Suppressor macrophage treated with lipopolysaccharide for 4 hours (primary cell): Measurements from ENCODE around the gene KLHL29.
A peak's percentile ranks its signal among the peaks of the same experiment; 100 is the strongest.

Experiments used
- DNase-seq: peaks from one replicate; pipeline ENCODE4 v3.0.0-alpha.2; 2020

Gene KLHL29

DNA sequence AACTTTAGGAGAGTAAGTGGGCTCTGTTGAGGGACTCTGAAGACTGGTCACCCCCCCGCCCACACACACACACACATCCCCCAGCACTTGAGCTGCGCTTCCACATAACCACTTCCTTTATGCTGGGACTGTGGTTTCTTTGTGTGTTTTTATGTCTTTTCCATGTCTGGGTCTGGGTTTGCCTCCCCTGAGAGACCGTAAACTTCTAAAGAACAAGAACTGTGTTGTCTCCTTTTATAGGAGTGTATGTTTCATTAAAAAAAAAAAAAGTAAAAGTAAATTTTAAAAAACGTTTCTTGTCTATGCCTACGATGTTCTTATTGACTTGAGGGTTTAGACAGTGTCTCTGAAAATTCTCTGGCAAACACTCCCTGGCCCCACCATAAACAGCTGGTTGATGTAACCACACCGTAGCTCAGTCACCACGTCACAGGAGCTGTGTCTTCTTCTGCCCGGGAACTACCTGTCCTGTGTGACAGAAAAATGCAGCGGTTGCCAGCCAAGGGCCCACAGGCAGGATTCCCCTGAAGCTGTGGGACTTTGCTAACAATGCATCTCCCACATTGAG lies 68.0 kb downstream of the KLHL29 start:
- DNase-seq = peak; percentile 45

DNA sequence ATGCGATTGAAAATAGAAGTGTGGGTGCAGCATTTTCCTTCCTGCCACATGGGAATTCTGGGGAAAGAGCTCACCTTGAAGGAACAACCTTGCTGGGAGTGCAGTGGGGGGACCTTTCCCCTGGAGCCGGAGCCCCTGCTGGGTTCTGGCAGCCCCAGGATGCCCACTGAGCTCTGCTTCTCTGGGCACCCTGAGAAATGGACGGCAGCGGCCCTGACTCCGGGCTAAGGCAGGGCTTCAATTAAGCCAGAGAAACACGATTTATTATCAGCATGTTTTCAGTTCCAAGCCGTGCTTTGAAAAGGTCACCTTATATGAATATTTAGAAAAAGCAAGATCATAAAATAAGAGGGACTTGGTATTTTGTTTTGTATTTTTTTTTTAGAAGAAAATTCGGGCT lies 68.5 kb downstream of the KLHL29 start:
- DNase-seq = no peak

DNA sequence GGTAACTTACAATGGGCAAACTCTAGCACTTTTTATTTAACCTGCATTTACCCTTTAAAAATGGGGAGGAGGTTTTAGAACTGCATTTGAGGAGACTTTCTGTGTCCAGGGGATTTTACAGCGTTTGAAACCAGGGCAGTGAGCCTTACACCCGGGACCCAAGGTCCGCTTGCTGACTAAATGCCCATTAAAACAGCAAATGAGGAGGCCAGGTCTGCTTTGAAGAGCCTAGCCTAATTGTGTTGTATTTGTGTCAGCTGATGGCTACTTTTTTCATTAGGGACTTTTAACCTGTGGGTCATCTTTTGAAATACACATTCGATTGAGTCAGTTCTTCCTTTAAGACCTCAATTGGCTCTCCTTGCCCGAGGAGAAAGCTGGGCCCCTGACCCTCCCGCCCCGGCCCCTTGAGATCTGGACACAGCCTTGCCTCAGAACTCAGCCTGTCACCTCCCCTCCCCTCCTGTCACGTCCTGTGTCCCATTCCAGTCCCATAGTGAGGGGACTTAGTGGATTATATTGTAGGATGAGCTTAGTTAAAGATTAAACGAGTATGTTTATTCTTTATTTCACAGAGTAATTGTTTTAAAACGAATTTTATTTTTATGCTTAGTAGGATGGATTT lies 69.0 kb downstream of the KLHL29 start:
- DNase-seq = no peak

DNA sequence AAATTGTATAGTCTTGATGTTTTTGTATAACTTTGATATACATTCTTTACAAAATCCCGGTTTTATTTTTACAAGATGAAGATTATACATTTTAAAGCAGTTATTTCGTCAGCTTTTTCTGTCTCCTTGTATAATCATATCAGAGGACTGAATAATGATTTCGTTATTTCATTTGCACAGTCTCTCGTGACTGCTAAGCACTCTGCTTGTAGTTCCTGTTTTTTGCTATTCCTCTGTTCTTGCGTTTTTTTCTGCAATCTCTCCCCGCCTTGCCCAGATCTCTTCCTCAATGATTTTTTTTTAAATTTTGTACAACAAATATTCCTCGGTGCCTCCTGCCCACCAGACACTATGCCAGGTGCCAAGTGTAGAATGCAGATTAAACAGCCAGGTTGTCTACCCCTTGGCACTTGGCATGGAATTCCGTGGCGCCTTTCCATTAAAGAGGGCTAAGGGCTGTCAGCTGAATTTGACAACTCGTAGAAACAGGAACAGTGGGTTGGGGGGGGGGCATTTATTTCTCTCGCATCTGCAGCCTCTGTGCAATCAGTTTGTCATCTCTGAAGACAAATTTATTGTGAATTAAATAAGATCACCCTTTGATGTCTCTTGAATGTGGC lies 69.6 kb downstream of the KLHL29 start:
- peak; percentile 57 for DNase-seq

DNA sequence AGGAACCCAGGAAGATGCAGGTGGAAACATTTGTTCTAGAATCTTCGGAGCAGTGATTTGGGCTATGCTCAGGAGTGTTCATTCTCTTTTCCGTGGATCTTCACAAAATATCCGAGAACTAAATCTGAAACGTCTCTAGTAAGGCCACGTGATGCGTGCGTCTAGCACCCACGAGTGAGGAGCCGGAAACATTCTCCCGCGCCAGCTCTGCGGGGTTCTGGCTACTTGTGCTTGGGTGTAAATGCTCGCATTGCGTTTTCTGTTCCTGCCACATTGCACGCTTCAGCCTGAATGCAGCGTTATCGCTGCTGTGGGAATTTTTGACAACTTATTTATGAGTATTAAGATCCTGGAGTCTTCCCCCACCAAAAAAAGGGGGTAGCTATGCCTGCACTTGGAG lies 71.4 kb downstream of the KLHL29 start:
- DNase-seq = no peak

DNA sequence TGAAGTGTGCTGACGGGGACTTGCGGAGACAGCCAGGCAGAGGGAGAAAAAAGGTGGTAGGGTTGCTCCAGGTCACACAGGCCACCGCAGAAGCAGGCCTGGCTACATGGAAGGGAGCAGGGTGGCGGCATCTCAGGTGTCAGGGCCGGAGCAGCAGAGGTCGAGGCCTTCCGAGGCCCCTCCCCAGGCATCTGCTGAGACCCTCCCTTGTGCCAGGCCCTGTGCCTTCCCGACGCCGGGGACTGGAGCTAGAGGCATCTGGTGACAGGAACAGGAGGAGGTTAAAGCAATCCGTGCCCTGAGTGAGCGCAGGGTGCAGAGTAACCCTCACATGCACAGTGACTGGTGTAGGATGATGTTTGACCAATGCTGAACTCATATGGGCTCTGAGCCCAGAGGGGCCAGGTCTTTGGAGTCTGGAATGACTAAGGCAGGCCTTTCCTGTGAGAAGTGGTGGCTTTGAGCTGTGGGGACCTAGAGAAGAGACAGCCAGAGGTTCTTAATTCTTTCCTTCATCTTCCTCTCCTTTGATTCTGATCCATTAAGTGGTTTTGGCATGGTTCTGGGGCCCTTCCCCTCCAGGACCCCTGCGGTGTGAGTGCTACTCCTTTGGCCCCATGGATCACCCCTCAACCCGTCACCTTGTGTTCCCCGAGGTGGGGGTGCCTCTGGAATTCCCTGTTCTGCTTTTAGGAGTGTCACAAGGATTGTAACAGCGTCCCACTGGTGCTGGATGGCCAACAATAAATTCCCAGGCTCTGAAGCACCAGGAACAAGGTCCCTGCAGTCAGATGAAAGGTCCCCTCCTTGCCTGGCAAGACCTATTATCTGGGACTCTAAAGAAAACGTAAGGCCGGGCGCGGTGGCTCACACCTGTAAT lies 72.1 kb downstream of the KLHL29 start:
- DNase-seq = no peak

DNA sequence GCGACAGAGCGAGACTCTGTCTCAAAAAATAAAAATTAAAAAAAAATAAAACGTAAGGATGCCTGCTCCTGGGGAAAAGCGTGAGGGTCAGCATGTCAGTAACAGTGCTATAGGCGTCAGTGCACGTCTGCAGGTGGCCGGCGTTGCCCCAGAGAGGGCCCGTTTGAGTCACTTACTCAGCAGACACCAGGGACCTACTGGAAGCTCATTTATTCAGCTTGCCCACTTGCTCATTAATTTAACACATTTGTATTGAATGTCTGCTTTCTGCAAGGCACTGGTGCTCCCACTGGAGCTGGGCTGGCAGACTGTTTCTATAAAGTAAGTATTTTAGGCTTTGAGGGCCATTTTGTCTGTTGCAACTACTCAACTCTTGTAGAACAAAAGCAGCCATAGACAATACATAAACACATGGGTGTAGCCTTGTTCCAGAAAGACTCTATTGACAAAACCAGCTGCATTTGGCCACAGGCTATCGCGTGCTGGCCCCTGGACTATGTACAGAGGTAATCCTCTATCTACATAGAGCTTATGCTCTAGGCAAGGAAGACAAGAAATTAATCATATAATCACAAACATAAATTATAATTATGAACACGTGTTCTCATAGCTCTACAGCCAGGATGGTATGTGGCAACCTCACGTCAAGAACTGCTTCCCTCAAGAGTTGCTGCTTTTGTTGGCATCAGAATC lies 73.2 kb downstream of the KLHL29 start:
- DNase-seq = no peak

DNA sequence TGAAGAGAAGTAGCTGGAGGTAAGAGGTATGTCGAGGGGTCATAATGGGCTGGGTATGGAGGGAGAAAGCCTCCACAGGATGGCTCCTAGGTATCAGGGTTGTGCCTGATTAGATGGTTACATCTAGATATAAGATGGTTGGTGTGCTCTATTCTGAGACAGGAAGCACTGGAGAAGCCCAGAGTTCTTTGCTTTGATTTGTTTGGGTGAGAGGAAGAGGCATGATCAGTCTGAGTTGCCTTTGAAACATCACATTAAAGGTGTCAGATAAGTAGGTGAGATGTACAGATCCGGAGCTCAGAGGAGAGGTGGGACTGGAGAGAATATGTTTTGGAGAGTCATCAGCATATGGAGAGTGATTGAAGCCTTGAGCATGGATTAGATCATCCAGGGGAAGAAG lies 74.1 kb downstream of the KLHL29 start:
- no peak for DNase-seq

DNA sequence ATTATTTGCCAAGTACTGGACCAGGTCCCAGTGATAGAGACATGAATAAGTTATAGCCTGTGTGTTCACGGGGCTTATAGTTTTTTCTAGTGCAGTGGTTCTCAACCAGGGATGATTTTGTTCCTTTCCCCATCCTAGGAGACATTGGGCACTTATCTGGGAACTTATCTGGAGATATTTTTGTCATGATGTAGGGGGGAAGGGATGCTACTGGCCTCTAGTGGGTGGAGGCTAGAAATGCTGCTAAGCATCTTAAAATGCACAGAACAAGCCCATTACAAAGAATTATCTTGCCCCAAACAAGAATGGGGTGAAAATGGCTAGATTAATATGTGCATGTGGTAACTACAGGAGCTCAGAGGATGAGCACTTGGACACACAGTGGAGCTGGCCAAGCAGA lies 75.2 kb downstream of the KLHL29 start:
- peak; percentile 30 for DNase-seq

DNA sequence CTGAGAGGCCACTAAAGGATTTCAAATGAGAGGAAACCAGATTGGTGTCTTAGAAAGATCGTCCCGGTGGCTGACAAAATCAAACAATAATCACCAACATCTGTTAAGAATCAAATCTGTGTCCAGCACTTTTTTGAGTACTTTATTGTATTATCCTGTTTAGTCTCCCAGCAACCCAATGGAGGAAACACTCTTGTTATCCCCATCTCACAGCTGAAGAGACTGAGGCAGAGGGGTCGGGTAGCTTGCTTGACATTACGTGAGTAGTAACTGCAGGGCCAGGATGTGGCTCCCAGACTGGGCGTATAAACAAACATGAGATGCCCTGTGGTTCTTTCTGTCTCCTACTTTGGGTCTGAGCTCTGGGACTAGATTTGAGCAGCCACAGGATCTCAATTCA lies 76.0 kb downstream of the KLHL29 start:
- DNase-seq = no peak

DNA sequence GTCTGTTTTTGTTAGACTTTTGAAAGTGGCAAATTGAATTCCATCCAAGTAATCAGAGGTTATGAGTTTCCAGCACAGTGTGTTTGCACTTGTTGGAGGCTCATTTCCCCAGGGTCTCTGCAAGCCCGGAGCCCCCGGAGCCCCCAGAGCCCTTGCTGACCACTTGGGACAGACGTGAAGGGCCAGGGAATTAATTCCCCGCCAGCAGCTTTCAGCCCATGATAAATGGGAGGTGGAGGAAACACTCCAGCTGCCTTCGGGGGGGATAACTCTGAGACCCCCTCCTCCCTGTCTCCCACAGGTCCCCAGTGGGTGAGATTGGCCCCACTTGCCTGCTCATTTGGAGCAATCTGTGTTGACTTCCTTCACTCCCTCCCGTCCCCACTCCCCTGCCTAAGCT lies 79.2 kb downstream of the KLHL29 start:
- DNase-seq = no peak

DNA sequence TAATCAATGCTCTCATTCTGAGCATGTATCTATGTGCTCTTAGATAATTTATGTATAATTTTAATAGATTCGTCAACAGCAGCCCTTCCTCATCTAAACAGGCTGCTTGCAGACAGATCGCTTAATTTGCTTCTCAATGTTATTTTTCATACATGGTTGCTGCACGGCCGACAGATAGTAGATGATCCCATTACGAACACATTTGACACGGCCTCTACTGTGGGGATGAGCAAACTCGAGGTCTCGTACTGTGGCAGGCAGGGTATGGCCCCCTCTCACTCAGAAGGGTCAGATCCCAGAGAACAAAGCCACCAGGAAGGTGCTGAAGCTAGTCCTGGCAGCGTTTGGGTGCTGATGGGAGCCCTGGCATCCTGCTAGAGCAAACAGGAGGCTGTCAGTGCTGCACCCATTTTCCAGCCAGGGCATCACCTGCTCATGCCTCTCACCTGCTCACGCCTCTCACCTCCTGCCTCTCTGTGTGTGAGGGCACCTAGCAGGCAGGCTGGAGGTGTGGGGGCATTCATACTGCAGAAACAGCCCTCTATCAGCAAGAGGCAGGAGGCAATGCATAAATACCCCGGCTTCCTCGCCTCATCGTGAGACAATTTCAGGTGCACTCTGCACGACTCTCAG lies 80.0 kb downstream of the KLHL29 start:
- no peak for DNase-seq

DNA sequence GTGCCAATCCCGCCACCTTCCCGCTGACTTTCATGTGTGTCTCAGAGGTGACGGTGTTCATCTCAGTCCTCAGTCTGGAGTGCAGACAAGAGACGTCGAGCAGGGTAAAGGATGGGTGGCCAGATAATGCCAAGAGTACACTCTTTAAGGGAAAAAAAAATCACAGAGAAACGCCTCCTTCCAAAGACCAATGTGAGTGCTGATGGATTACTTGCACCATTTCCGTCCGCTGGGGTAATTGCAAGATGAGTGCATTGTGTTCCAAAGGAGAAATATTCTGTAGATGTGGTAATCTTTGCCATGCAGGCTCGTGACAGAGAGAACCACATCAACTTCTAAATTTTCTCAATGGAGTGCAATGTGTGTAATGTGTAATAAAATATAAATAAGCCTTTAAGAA lies 81.0 kb downstream of the KLHL29 start:
- DNase-seq = no peak

DNA sequence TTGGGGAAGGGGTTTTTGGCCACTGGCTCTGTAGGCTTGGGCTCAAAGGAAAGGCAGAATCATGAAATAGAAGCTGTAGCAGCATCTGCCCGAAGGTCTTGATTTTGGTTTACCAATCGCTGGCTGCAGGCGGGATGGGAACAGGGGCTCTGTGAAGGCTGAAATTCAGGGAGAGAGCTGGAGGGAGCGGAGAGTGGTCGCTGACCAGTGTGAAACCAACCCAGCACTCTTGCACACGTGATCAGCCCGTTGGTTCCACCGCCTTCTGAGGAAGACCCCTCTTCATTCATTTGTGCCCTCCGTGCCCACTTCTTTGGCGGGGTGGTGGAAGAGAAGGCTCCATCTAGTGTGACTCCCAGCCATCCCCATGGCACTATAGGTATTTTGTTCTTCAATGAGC lies 82.6 kb downstream of the KLHL29 start:
- no peak for DNase-seq

DNA sequence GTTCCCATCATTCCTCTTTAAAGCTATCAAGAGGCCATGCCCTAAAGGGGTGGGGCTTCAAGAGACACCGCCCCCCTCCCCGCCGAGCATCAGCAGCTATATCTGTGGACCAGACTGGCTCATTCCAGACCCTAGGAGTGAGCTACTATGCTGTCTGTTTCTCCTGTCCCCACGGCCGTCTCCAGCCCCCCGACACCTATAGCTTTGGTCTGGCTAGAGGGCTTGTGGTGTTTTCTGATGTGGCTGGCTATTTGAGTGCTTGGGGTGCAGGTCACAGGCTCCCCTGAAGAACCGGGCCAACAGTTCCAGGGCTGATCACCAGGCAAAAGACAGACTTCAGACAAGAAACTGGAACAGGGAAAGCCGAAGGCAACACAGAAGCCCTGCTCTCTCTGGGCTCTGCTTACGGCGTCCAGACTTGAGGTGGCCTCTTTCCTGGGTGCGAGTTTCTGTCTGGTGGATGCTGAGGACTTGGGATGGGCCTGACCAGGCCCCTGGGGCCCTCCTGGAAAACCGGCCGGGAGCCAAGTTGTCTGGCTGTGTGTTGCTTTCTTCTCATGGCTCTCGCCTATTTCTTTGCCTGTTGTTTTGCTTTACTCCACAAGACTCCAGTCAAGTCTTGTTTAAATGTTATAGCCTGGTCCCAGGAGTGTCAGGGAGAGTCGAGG lies 83.6 kb downstream of the KLHL29 start:
- no peak for DNase-seq

DNA sequence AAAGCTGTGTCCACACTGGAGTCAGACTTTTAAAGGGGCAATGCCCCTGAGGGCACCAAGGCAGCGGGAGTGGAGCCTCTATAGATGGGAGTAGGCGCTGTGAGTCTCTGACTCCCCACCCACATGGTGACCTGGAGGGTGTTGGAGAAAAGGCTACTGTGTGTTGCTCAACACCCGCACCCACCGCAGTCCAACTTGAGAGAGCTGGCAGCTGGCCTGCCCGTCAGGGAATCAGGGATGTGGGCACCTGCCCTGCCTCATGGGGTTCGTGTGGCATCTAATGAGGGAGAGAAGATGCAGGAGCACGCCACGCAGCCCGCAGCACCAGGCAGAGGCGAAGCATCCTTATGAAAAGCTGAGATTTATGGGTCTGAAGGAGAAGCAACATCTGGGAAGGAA lies 84.2 kb downstream of the KLHL29 start:
- DNase-seq = no peak

DNA sequence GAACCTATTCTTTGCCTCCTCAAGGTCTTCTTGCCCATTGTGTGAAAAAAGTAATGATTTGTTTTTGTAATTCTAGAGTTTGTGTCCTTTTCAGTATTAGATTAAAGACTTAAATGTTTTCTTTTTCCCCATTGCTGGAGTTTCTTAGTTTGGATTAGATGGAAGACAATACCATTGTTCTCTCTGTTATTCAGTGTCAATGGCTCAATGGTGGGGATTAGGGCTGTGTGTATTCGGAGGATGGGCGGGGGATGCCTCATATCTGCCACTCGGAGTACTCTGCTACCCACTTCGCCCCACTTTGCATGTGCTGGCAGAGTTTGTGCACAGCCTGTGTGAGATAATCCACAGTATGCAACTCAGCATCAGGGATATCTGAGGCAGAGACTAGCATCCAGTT lies 90.1 kb downstream of the KLHL29 start:
- no peak for DNase-seq

DNA sequence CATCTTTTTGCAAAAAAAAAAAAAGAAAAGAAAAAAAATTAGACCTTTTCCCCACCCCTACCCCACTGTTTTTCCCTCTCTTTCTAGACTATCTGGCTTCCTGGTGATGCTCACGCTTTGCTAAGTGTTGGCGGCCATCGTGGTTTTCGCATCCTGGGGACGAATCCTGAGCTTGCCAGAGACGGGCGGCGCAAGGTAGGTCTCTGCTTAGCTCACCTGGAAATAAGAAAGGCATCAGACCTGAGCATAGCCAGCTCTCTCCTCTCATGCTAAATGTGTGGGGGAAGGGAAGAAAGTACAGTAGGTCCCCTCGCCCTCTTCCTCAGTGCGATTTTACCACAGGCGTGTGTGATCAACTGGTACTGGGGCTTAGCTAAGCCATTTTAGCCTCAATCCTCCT lies 90.5 kb downstream of the KLHL29 start:
- DNase-seq = no peak

DNA sequence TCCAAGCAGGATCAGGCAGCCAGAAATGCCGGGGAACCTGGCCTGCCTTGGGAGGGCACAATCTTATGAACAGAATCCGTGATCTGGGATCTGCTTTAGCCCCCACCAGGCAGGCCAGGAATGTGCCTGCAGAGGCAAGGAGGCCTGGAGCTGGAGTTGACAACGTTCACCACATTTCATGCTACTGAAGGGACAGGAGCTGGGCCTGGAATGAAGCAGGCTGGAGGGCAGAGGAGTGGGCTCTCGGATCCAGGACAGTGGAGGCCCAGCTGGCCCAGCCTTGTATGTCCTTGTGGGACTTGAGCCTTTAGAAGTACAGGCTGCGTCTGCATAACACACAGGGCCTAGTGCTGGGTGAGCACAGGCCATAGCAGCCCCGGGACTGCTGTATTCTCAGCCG lies 91.8 kb downstream of the KLHL29 start:
- no peak for DNase-seq

DNA sequence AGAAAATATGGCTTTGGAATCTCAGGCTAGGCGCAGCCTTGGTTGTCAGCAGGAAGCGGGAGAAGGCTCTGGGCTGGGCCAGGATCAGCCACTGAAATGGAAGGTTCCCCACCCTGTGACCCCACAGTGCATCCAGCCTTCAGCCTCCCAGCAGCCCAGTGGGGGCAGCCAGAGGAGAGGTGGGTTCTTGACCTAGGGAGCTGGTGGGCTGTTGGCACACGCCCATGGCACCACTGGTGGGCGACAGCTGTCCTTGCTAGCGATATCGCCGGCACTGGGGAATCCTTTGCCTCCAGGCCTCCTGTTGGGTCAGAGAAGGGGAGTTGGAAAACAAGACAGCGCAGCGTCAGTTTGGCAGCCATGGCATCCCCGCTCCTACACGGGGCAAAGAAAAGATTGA lies 92.4 kb downstream of the KLHL29 start:
- DNase-seq = no peak

DNA sequence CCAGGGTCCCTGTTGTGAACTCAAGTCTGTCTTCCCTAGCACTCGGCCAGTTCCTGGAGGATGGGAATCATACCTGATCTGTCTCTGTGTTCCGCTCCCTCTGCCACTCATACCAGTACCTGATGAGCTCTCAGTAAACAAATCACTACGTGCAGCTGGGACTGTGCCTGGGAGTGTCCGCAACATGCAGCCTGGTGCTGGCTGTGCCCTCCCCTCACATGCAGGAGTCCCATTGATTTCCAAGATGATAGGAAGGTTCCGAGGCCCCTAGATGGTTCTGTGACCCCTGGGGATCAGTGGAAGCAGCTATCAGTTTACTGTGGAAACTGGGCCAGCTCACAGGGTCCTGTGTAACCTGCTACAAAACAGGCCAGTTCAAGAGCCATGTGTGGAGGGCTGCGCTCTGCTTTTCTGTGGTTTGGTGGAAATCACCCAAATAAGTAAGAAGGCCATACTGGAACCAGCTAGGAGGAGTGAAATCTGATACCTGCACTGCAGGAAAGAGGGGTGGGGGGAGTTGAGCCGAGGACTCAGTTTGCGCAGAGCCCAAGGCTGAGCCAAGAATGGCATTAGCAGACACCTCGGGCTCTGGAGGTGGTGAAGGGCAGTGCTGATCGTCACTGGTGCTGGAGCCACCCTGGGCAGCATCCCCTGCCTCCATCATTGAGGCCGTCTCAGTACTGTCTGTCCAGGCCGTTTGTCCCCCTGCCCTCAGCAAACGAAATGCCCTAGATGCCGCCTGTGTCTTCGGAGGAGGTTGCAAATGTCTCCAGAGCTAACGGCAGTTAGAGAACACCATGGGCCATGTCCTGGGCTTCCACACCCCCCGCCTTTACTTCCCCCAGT lies 93.3 kb downstream of the KLHL29 start:
- no peak for DNase-seq
